CD4-positive, alpha-beta memory T cell (primary cell): ENCODE measurements around the gene SPTBN4. TPM values are rescaled to one million over a fixed set of nuclear protein-coding genes. Genes with fewer than 3 reads are reported as not detected.
"Not testable (repeated sequence)": the region's sequence is repeated elsewhere in the genome, so short reads cannot be mapped to it uniquely, and the experiment has no call there.

Source experiments
- CTCF ChIA-PET: fragments of 350-600 bp; sonication (Branson Sonifier 250); formaldehyde crosslinking; loops from one replicate; lab custom pipeline; 2021; ENCODE audit warnings: inconsistent platforms; ENCODE audit not compliant: partially characterized antibody; lab: Charles Lee
- POLR2A ChIA-PET: fragments of 350-600 bp; sonication (Branson Sonifier 250); formaldehyde crosslinking; loops from one replicate; lab custom pipeline; 2021; ENCODE audit not compliant: partially characterized antibody; lab: Charles Lee
- DNase-seq, 5 donors: peaks; one replicate each; pipeline versions ENCODE4 v3.0.0 to v3.0.0-alpha.2; 2020 to 2022; ENCODE audit warnings: mixed read lengths in 1 of 5
- H3K27ac ChIP-seq: one replicate; pipeline ENCODE4 v1.7.0; 2013; ENCODE audit warnings: low read depth, low read length
- H3K27me3 ChIP-seq: 2 replicates; pipeline ENCODE4 v1.7.0; 2013; ENCODE audit warnings: mild to moderate bottlenecking, low read length, moderate library complexity; ENCODE audit not compliant: insufficient read depth
- H3K36me3 ChIP-seq: 2 replicates; pipeline ENCODE4 v1.7.0; 2013; ENCODE audit warnings: mild to moderate bottlenecking, low read length, moderate library complexity; ENCODE audit not compliant: insufficient read depth
- H3K4me1 ChIP-seq: 2 replicates; pipeline ENCODE4 v1.7.0; 2013; ENCODE audit warnings: mild to moderate bottlenecking, low read length, moderate library complexity; ENCODE audit not compliant: insufficient read depth
- H3K4me3 ChIP-seq, 2 donors: one replicate each; pipeline ENCODE4 v1.7.0; 2013; ENCODE audit warnings: low read length in 2 of 2, mild to moderate bottlenecking in 1 of 2
- H3K9me3 ChIP-seq, 2 donors: one replicate each; pipeline ENCODE4 v1.7.0; 2013; ENCODE audit warnings: low read length in 2 of 2, control low read depth in 1 of 2; ENCODE audit not compliant: control insufficient read depth in 1 of 2
- H3K27ac Mint-ChIP-seq, 7 donors: one replicate each; pipeline ENCODE4 v1.8.0; 2020 to 2021; ENCODE audit warnings: mixed read lengths in 7 of 7, mild to moderate bottlenecking in 6 of 7, inconsistent platforms in 3 of 7, moderate library complexity in 3 of 7
- H3K27me3 Mint-ChIP-seq, 2 donors: one replicate each; pipeline ENCODE4 v1.8.0; 2020 to 2021; ENCODE audit warnings: mixed read lengths in 2 of 2
- H3K36me3 Mint-ChIP-seq, 2 donors: one replicate each; pipeline ENCODE4 v1.8.0; 2020 to 2021; ENCODE audit warnings: mixed read lengths in 2 of 2, inconsistent platforms in 1 of 2, mild to moderate bottlenecking in 1 of 2
- H3K4me1 Mint-ChIP-seq, 4 donors: one replicate each; pipeline ENCODE4 v1.8.0; 2020 to 2021; ENCODE audit warnings: mixed read lengths in 4 of 4, mild to moderate bottlenecking in 1 of 4
- H3K4me3 Mint-ChIP-seq, 8 donors: one replicate each; pipeline ENCODE4 v1.8.0; 2020 to 2021; ENCODE audit warnings: mixed read lengths in 8 of 8, mild to moderate bottlenecking in 7 of 8, moderate library complexity in 6 of 8, inconsistent platforms in 3 of 8
- H3K9me3 Mint-ChIP-seq, 8 donors: one replicate each; pipeline ENCODE4 v1.8.0; 2020 to 2021; ENCODE audit warnings: mixed read lengths in 8 of 8, mild to moderate bottlenecking in 5 of 8, inconsistent platforms in 3 of 8, moderate library complexity in 1 of 8
- intact Hi-C: fragments of 100-400 bp; cut with micrococcal nuclease; formaldehyde crosslinking; loops from one replicate; pipeline ENCODE4 v1.15.1; 2023
- polyA plus RNA-seq, 2 donors: library from polyadenylated mRNA; unstranded; fragments of 300-500 nt; fragmentation: Illumina TruSeq; gene quantifications; one replicate each; pipeline ENCODE4 v1.2.3, GENCODE V29; 2021
- total RNA-seq, 2 experiments: library from RNA; stranded (reverse); gene quantifications; one replicate each; pipeline ENCODE4 v1.2.3, GENCODE V29; 2021

SPTBN4 gene
- total and polyA plus RNA-seq, 4 experiments from 2014 or later: 0.02 to 0.30 (median 0.17) TPM; not detected in 1

GRCh38 chr19:40425450-40426287 lies 41.1 kb upstream of the SPTBN4 start, which contains the start of gene SERTAD1:
SERTAD1 (minus strand) TSS chr19:40425992; CDS start chr19:40423546, 2,446 bp downstream.
- CTCF ChIA-PET: interaction anchor here (1.1 to 3.1 kb wide), 6 partner anchors 9 to 178 kb away, joined by 3 to 24 read pairs (median 6); partner anchors contain the start of gene BLVRB

GRCh38 chr19:40428197-40428596 lies 38.6 kb upstream of the SPTBN4 start:
- ChIA-PET POLR2A (interaction anchor here (8.9 kb wide), 1 partner anchor 13 kb away, joined by 227 read pairs; the partner anchor contains the start of gene SERTAD3), CTCF (interaction anchor here (3.1 kb wide), 1 partner anchor 37 kb away, joined by 24 read pairs; the partner anchor contains the start of gene BLVRB)
- Mint-ChIP-seq H3K4me1 (peaks cover 9 to 28% (median 17%) of the 10 kb centered on the region in 4 donors), H3K36me3 (peaks cover 0 to 11% of the 10 kb centered on the region in 2 donors), H3K4me3 (peak overlapping the region in 1 of 8 donors; percentile 49)
- H3K36me3 ChIP-seq, H3K27me3 ChIP-seq, H3K27ac Mint-ChIP-seq, H3K27me3 Mint-ChIP-seq, H3K27ac ChIP-seq, H3K9me3 Mint-ChIP-seq, DNase-seq, H3K4me3 ChIP-seq, H3K9me3 ChIP-seq: not testable (repeated sequence)
- H3K4me1 ChIP-seq: peaks cover 21% of the 10 kb centered on the region
- intact Hi-C loops: loop anchor here (5.0 to 10.0 kb wide), 2 partner anchors 143 to 174 kb away; partner anchors contain the start of genes AKT2 and LTBP4

More at GRCh38 chr19:40425450-40426287, 41.1 kb upstream of the SPTBN4 start, which contains the start of gene SERTAD1:
- POLR2A ChIA-PET: interaction anchor here (0.7 to 8.9 kb wide), 19 partner anchors 8 to 579 kb away, joined by 3 to 227 read pairs (median 6); partner anchors contain the start of genes ACTMAP, AKT2, BLVRB and C19orf47
- Mint-ChIP-seq H3K4me1 (peaks cover 11 to 34% (median 22%) of the 10 kb centered on the region in 4 donors), H3K27me3 (peaks cover 0 to 2% of the 10 kb centered on the region in 2 donors), H3K27ac (peak within 1 kb of the TSS; percentile 97 to 99 (median 98)), H3K36me3 (peaks cover 0 to 14% of the 10 kb centered on the region in 2 donors), H3K4me3 (peak within 1 kb of the TSS; percentile 92 to 99 (median 95)), H3K9me3 (peaks cover 0 to 2% (median 0%) of the 10 kb centered on the region in 8 donors)
- H3K27me3 ChIP-seq: no peaks in the 10 kb centered on the region
- peaks cover 28% of the 10 kb centered on the region for H3K4me1 ChIP-seq
- peak within 1 kb of the TSS; percentile 92 for H3K27ac ChIP-seq
- peak; percentile 100 for DNase-seq
- intact Hi-C loops: loop anchor here (1.0 to 10.0 kb wide), 6 partner anchors 18 to 177 kb away; partner anchors contain the start of genes AKT2, BLVRB, C19orf47 and LTBP4
- peak within 1 kb of the TSS; percentile 79 to 85 for H3K4me3 ChIP-seq
- no peaks in the 10 kb centered on the region for H3K36me3 ChIP-seq
- H3K9me3 ChIP-seq: no peaks in the 10 kb centered on the region

GRCh38 chr19:40430242-40430641 lies 36.6 kb upstream of the SPTBN4 start:
- H3K4me3 ChIP-seq, H3K27me3 Mint-ChIP-seq, H3K27me3 ChIP-seq, H3K36me3 ChIP-seq, H3K36me3 Mint-ChIP-seq, H3K4me3 Mint-ChIP-seq, H3K9me3 ChIP-seq, H3K27ac Mint-ChIP-seq, H3K9me3 Mint-ChIP-seq, H3K27ac ChIP-seq, intact Hi-C loops, DNase-seq: not testable (repeated sequence)
- H3K4me1 Mint-ChIP-seq: peaks cover 8 to 21% (median 13%) of the 10 kb centered on the region in 4 donors
- peaks cover 18% of the 10 kb centered on the region for H3K4me1 ChIP-seq
- ChIA-PET CTCF (interaction anchor here (0.9 to 1.0 kb wide), 2 partner anchors 10 kb away, joined by 4 read pairs; no protein-coding TSS in a partner anchor), POLR2A (interaction anchor here (1.7 kb wide), 1 partner anchor 13 kb away, joined by 5 read pairs; no protein-coding TSS in a partner anchor)

- peak overlapping the region in 2 of 8 donors; percentile 17 to 44 for H3K4me3 Mint-ChIP-seq
- Histone ChIP-seq H3K36me3 (no peaks in the 10 kb centered on the region), H3K4me3 (no peak overlapping the region), H3K27ac (no peak overlapping the region), H3K9me3 (no peaks in the 10 kb centered on the region), H3K27me3 (no peaks in the 10 kb centered on the region), H3K4me1 (peaks cover 13% of the 10 kb centered on the region)
- DNase-seq: no peak
- H3K36me3 Mint-ChIP-seq: no peaks in the 10 kb centered on the region
- POLR2A ChIA-PET: interaction anchor here (4.3 kb wide), 1 partner anchor 11 kb away, joined by 34 read pairs; the partner anchor contains the start of gene SERTAD3
- H3K27ac Mint-ChIP-seq: peak overlapping the region in 1 of 7 donors; percentile 7
- intact Hi-C loops: no loop called here
- H3K4me1 Mint-ChIP-seq: peaks cover 5 to 10% (median 7%) of the 10 kb centered on the region in 4 donors
- CTCF ChIA-PET: interaction anchor here (1.3 kb wide), 1 partner anchor 98 kb away, joined by 4 read pairs; no protein-coding TSS in a partner anchor
- H3K9me3 Mint-ChIP-seq: no peaks in the 10 kb centered on the region
- H3K27me3 Mint-ChIP-seq: no peaks in the 10 kb centered on the region
These were observed 35.1 kb upstream of the SPTBN4 start for GRCh38 chr19:40431698-40432097.

DNA sequence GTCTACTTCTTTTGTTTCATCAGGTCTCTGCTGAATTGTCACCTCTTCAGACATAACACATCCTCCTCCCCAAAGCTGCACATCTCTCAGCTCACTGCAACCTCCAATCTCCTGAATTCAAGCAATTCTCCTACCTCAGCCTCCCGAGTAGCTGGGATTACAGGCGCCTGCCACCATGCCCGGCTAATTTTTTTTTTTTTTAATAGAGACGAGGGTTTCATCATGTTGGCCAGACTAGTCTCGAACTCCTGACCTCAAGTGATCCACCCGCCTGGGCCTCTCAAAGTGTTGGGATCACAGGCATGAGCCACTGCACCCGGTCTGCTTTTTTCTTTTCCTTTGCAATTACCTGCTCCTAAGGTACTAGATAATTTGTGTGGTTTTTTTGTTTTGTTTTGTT lies 34.0 kb upstream of the SPTBN4 start:
- H3K36me3 ChIP-seq, H3K27ac ChIP-seq, H3K9me3 ChIP-seq, H3K36me3 Mint-ChIP-seq, DNase-seq, H3K27me3 Mint-ChIP-seq, H3K9me3 Mint-ChIP-seq, H3K27me3 ChIP-seq, intact Hi-C loops, H3K4me1 Mint-ChIP-seq, H3K4me3 ChIP-seq: not testable (repeated sequence)
- Mint-ChIP-seq H3K4me3 (peak overlapping the region; percentile 21 to 97 (median 89)), H3K27ac (peak overlapping the region in 4 of 7 donors; percentile 76 to 98 (median 96))
- peaks cover 13% of the 10 kb centered on the region for H3K4me1 ChIP-seq
- POLR2A ChIA-PET: interaction anchor here (0.6 to 4.3 kb wide), 3 partner anchors 8 to 84 kb away, joined by 3 to 34 read pairs (median 12); partner anchors contain the start of genes PLD3 and SERTAD3
- CTCF ChIA-PET: interaction anchor here (1.2 to 1.6 kb wide), 2 partner anchors 12 to 31 kb away, joined by 6 to 9 read pairs; no protein-coding TSS in a partner anchor

- ChIA-PET CTCF (interaction anchor here (1.2 to 1.6 kb wide), 2 partner anchors 13 to 30 kb away, joined by 6 to 9 read pairs; no protein-coding TSS in a partner anchor), POLR2A (interaction anchor here (0.9 to 4.3 kb wide), 7 partner anchors 8 to 177 kb away, joined by 3 to 34 read pairs (median 4); partner anchors contain the start of genes PLD3, SERTAD1 and SERTAD3)
- Mint-ChIP-seq H3K4me3 (peak overlapping the region; percentile 87 to 97 (median 92)), H3K4me1 (peaks cover 5 to 10% (median 7%) of the 10 kb centered on the region in 4 donors), H3K27ac (peak overlapping the region; percentile 76 to 98 (median 97)), H3K9me3 (no peaks in the 10 kb centered on the region), H3K36me3 (peaks cover 0 to 1% of the 10 kb centered on the region in 2 donors), H3K27me3 (no peaks in the 10 kb centered on the region)
- Histone ChIP-seq H3K9me3 (no peaks in the 10 kb centered on the region), H3K27ac (peak overlapping the region; percentile 69), H3K27me3 (no peaks in the 10 kb centered on the region), H3K4me3 (peak overlapping the region; percentile 30 to 58), H3K4me1 (peaks cover 13% of the 10 kb centered on the region), H3K36me3 (no peaks in the 10 kb centered on the region)
- DNase-seq: peak; percentile 45 to 65 (median 48)
- intact Hi-C loops: loop anchor here (1.0 kb wide), 1 partner anchor 10 kb away; no protein-coding TSS in a partner anchor
These were observed 33.2 kb upstream of the SPTBN4 start for GRCh38 chr19:40433391-40434216.
